ENCODE measurements around the gene PPP1R36.

The PPP1R36 gene

GRCh38 chr14:64604001-64604400 lies 54.2 kb downstream of the PPP1R36 start:
- Histone ChIP-seq H3K9me3 (ENCODE audit: insufficient read depth, low read depth, low read length) (no peaks in the 10 kb centered on the region), H2AFZ (ENCODE audit: low read length) (no peak overlapping the region), H3K27me3 (ENCODE audit: insufficient read depth, low read length, poor library complexity, severe bottlenecking) (no peaks in the 10 kb centered on the region), H3K79me2 (ENCODE audit: insufficient read depth, low read length) (no peaks in the 10 kb centered on the region), H4K20me1 (ENCODE audit: insufficient read depth, low read length, poor library complexity, severe bottlenecking) (no peaks in the 10 kb centered on the region), H3K4me2 (ENCODE audit: low read depth, low read length, poor library complexity, severe bottlenecking) (no peak overlapping the region), H3K4me1 (ENCODE audit: insufficient read depth, low read length, poor library complexity, severe bottlenecking) (no peaks in the 10 kb centered on the region), H3K9me2 (replicated peaks; ENCODE audit: low read depth, low read length) (no peaks in the 10 kb centered on the region), H3K4me3 (ENCODE audit: low read length, poor library complexity, severe bottlenecking) (no peak overlapping the region), H3K36me3 (ENCODE audit: insufficient read depth, low read length) (no peaks in the 10 kb centered on the region), H3K9ac (ENCODE audit: low read depth, low read length, poor library complexity, severe bottlenecking) (no peak overlapping the region), H3F3A (ENCODE audit: low read depth) (no peaks in the 10 kb centered on the region)
- no peak for TF ChIP-seq EZH2phosphoT487 (IDR thresholded peaks at IDR 0.05; ENCODE audit: borderline replicate concordance)
- no peak for TF ChIP-seq CTCF (conservative IDR thresholded peaks at IDR 0.05; ENCODE audit: low read length)

- Histone ChIP-seq H3F3A (ENCODE audit: low read depth) (no peaks in the 10 kb centered on the region), H3K9me2 (replicated peaks; ENCODE audit: low read depth, low read length) (no peaks in the 10 kb centered on the region), H3K4me2 (ENCODE audit: low read depth, low read length, poor library complexity, severe bottlenecking) (no peak overlapping the region), H3K4me3 (ENCODE audit: low read length, poor library complexity, severe bottlenecking) (no peak overlapping the region), H3K79me2 (ENCODE audit: insufficient read depth, low read length) (no peaks in the 10 kb centered on the region), H3K36me3 (ENCODE audit: insufficient read depth, low read length) (no peaks in the 10 kb centered on the region), H3K4me1 (ENCODE audit: insufficient read depth, low read length, poor library complexity, severe bottlenecking) (no peaks in the 10 kb centered on the region), H4K20me1 (ENCODE audit: insufficient read depth, low read length, poor library complexity, severe bottlenecking) (no peaks in the 10 kb centered on the region), H3K27me3 (ENCODE audit: insufficient read depth, low read length, poor library complexity, severe bottlenecking) (no peaks in the 10 kb centered on the region), H3K9me3 (ENCODE audit: insufficient read depth, low read depth, low read length) (no peaks in the 10 kb centered on the region), H3K9ac (ENCODE audit: low read depth, low read length, poor library complexity, severe bottlenecking) (no peak overlapping the region), H2AFZ (ENCODE audit: low read length) (no peak overlapping the region)
- TF ChIP-seq EZH2phosphoT487 (IDR thresholded peaks at IDR 0.05; ENCODE audit: borderline replicate concordance) (no peak), CTCF (conservative IDR thresholded peaks at IDR 0.05; ENCODE audit: low read length) (no peak)
Measured at GRCh38 chr14:64604881-64605280, 55.1 kb downstream of the PPP1R36 start.

GRCh38 chr14:64605926-64606685 lies 56.3 kb downstream of the PPP1R36 start:
- Histone ChIP-seq H3K4me1 (ENCODE audit: insufficient read depth, low read length, poor library complexity, severe bottlenecking) (no peaks in the 10 kb centered on the region), H2AFZ (ENCODE audit: low read length) (no peak overlapping the region)
- TF ChIP-seq CTCF (conservative IDR thresholded peaks at IDR 0.05; ENCODE audit: low read length): no peak

More at GRCh38 chr14:64605926-64606685, 56.3 kb downstream of the PPP1R36 start:
- no peak overlapping the region for H3K4me2 ChIP-seq (ENCODE audit: low read depth, low read length, poor library complexity, severe bottlenecking)
- no peaks in the 10 kb centered on the region for H3K9me2 ChIP-seq (replicated peaks; ENCODE audit: low read depth, low read length)
- no peak overlapping the region for H3K4me3 ChIP-seq (ENCODE audit: low read length, poor library complexity, severe bottlenecking)
- H3F3A ChIP-seq (ENCODE audit: low read depth): no peaks in the 10 kb centered on the region
- H3K9ac ChIP-seq (ENCODE audit: low read depth, low read length, poor library complexity, severe bottlenecking): no peak overlapping the region
- H3K36me3 ChIP-seq (ENCODE audit: insufficient read depth, low read length): no peaks in the 10 kb centered on the region
- H4K20me1 ChIP-seq (ENCODE audit: insufficient read depth, low read length, poor library complexity, severe bottlenecking): no peaks in the 10 kb centered on the region
- H3K9me3 ChIP-seq (ENCODE audit: insufficient read depth, low read depth, low read length): no peaks in the 10 kb centered on the region
- no peaks in the 10 kb centered on the region for H3K27me3 ChIP-seq (ENCODE audit: insufficient read depth, low read length, poor library complexity, severe bottlenecking)
- H3K79me2 ChIP-seq (ENCODE audit: insufficient read depth, low read length): no peaks in the 10 kb centered on the region
